ENCODE data around the gene IDH2.
"Not testable (repeated sequence)": the region's sequence is repeated elsewhere in the genome, so short reads cannot be mapped to it uniquely, and the experiment has no call there.

IDH2 gene

GRCh38 chr15:90084876-90085423, 17.3 kb downstream of the IDH2 start:
- no peak for DNase-seq (ENCODE audit: low read depth in 2 of 2)

GRCh38 chr15:90083954-90084607, 18.2 kb downstream of the IDH2 start:
- no peak for DNase-seq (ENCODE audit: low read depth in 2 of 2)

GRCh38 chr15:90083419-90083818, 18.8 kb downstream of the IDH2 start:
- DNase-seq (ENCODE audit: low read depth in 2 of 2), result no peak

GRCh38 chr15:90082140-90082715, 20.0 kb downstream of the IDH2 start:
- DNase-seq (ENCODE audit: low read depth in 2 of 2), result no peak

- no peak for DNase-seq (ENCODE audit: low read depth in 2 of 2)
These were observed 21.4 kb downstream of the IDH2 start for GRCh38 chr15:90080818-90081393.

- no peak for DNase-seq (ENCODE audit: low read depth in 2 of 2)
These were observed 21.9 kb downstream of the IDH2 start for GRCh38 chr15:90080458-90080755.

- DNase-seq (ENCODE audit: low read depth in 2 of 2), result no peak
These were observed 22.4 kb downstream of the IDH2 start for GRCh38 chr15:90079619-90080457.

- no peak for DNase-seq (ENCODE audit: low read depth in 2 of 2)
These were observed 23.3 kb downstream of the IDH2 start for GRCh38 chr15:90078965-90079364.

GRCh38 chr15:90076716-90077115, 25.6 kb downstream of the IDH2 start:
- DNase-seq (ENCODE audit: low read depth in 2 of 2), result no peak

- no peak for DNase-seq (ENCODE audit: low read depth in 2 of 2)
These were observed 26.6 kb downstream of the IDH2 start for GRCh38 chr15:90075420-90076289.

- no peak for DNase-seq (ENCODE audit: low read depth in 2 of 2)
These were observed 27.4 kb downstream of the IDH2 start for GRCh38 chr15:90074916-90075315.

GRCh38 chr15:90074023-90074422, 28.2 kb downstream of the IDH2 start:
- no peak for DNase-seq (ENCODE audit: low read depth in 2 of 2)

GRCh38 chr15:90072978-90073640, 29.2 kb downstream of the IDH2 start:
- no peak for DNase-seq (ENCODE audit: low read depth in 2 of 2)

GRCh38 chr15:90071220-90071807, 31.0 kb downstream of the IDH2 start:
- peak; percentile 67 to 80 for DNase-seq (ENCODE audit: low read depth in 2 of 2)

GRCh38 chr15:90070623-90071022, 31.6 kb downstream of the IDH2 start:
- not testable (repeated sequence) for DNase-seq (ENCODE audit: low read depth in 2 of 2)

GRCh38 chr15:90067953-90068606, 34.2 kb downstream of the IDH2 start:
- DNase-seq (ENCODE audit: low read depth in 2 of 2), result no peak

GRCh38 chr15:90067181-90067952, 34.9 kb downstream of the IDH2 start:
- no peak for DNase-seq (ENCODE audit: low read depth in 2 of 2)

GRCh38 chr15:90065682-90066049, 36.6 kb downstream of the IDH2 start:
- no peak for DNase-seq (ENCODE audit: low read depth in 2 of 2)

Measured in stimulated activated CD8-positive, alpha-beta memory T cell treated with anti-CD3 and anti-CD28 coated beads, Interleukin-7, amount 100 ng/mL, for 4 hours (primary cell).